BJ (cell line): ENCODE measurements around the gene SLC48A1. TPM values are rescaled to one million over a fixed set of nuclear protein-coding genes. Genes with fewer than 3 reads are reported as not detected.

ENCODE experiments used
- CTCF ChIA-PET: fragments of 350-600 bp; formaldehyde crosslinking; extraction: SDS; loops from one replicate; lab custom pipeline; 2021; ENCODE audit warnings: antibody characterized with exemption, inconsistent platforms; lab: Yijun Ruan, JAX
- POLR2A ChIA-PET: fragments of 300-600 bp; sonication (Branson Sonifier 250); formaldehyde crosslinking; extraction: SDS; loops from one replicate; lab custom pipeline; 2021; ENCODE audit warnings: antibody characterized with exemption; lab: Charles Lee
- DNase-seq: peaks from one replicate; pipeline ENCODE4 v3.0.0-alpha.2; 2011; ENCODE audit warnings: low read depth
- H3K27me3 ChIP-seq: 2 replicates; pipeline ENCODE4 v1.6.0; 2011; ENCODE audit warnings: low read length; ENCODE audit not compliant: control insufficient read depth, insufficient read depth
- H3K36me3 ChIP-seq: 2 replicates; pipeline ENCODE4 v1.5.1; 2011; ENCODE audit warnings: low read length; ENCODE audit not compliant: control insufficient read depth, insufficient read depth
- H3K4me3 ChIP-seq: 2 replicates; pipeline ENCODE4 v1.5.1; 2011; ENCODE audit warnings: low read depth, mild to moderate bottlenecking, control low read depth, low read length
- CTCF ChIP-seq: IDR thresholded peaks from 2 replicates; pipeline ENCODE4 v1.5.1; 2011; ENCODE audit warnings: low read depth, mild to moderate bottlenecking, control low read depth, inconsistent platforms, low read length, moderate library complexity; ENCODE audit not compliant: insufficient read depth
- polyA plus RNA-seq: library from polyadenylated mRNA; depleted of rRNA; stranded (reverse); fragments of >200 nt; gene quantifications from 2 replicates; pipeline ENCODE4 v1.2.3, GENCODE V29; 2011

SLC48A1 gene
- polyA plus RNA-seq, 1 experiment, result 16.6 TPM

GRCh38 chr12:47785887-47786661 lies 13.0 kb downstream of the SLC48A1 start:
- TF ChIP-seq CTCF, result no peak
- Histone ChIP-seq H3K4me3 (no peak overlapping the region), H3K36me3 (peaks cover 81% of the 10 kb centered on the region), H3K27me3 (no peaks in the 10 kb centered on the region)
- ChIA-PET POLR2A (no interaction called here), CTCF (interaction anchor here (0.5 to 7.4 kb wide), 5 partner anchors 21 to 379 kb away, joined by 3 to 59 read pairs (median 4); no protein-coding TSS in a partner anchor)
- DNase-seq, result no peak

- ChIA-PET CTCF (interaction anchor here (1.3 to 7.4 kb wide), 3 partner anchors 20 to 51 kb away, joined by 3 to 59 read pairs (median 19); no protein-coding TSS in a partner anchor), POLR2A (no interaction called here)
- peaks cover 85% of the 10 kb centered on the region for H3K36me3 ChIP-seq
Observed at GRCh38 chr12:47786662-47787280, 13.7 kb downstream of the SLC48A1 start.

GRCh38 chr12:47787596-47788319 lies 14.7 kb downstream of the SLC48A1 start:
- TF ChIP-seq CTCF, result no peak
- Histone ChIP-seq H3K4me3 (no peak overlapping the region), H3K36me3 (peaks cover 89% of the 10 kb centered on the region), H3K27me3 (no peaks in the 10 kb centered on the region)
- no peak for DNase-seq
- POLR2A ChIA-PET, result no interaction called here
- CTCF ChIA-PET, result interaction anchor here (1.3 to 7.4 kb wide), 4 partner anchors 11 to 50 kb away, joined by 3 to 59 read pairs (median 12); no protein-coding TSS in a partner anchor

More at GRCh38 chr12:47786662-47787280, 13.7 kb downstream of the SLC48A1 start:
- Histone ChIP-seq H3K4me3 (no peak overlapping the region), H3K27me3 (no peaks in the 10 kb centered on the region)
- TF ChIP-seq CTCF, result no peak
- DNase-seq, result no peak

GRCh38 chr12:47789141-47789540 lies 16.1 kb downstream of the SLC48A1 start:
- ChIA-PET CTCF (interaction anchor here (1.4 to 7.4 kb wide), 6 partner anchors 9 to 49 kb away, joined by 3 to 59 read pairs (median 7); no protein-coding TSS in a partner anchor), POLR2A (no interaction called here)
- no peak for TF ChIP-seq CTCF
- Histone ChIP-seq H3K4me3 (no peak overlapping the region), H3K36me3 (peaks cover 85% of the 10 kb centered on the region), H3K27me3 (no peaks in the 10 kb centered on the region)
- DNase-seq, result no peak
